CD14-positive monocyte (primary cell): Measurements from ENCODE around the gene RHOV. TPM values are rescaled to one million over a fixed set of nuclear protein-coding genes. Genes with fewer than 3 reads are reported as not detected.

Source experiments
- DNase-seq, 3 donors: peaks; one replicate each; pipeline ENCODE4 v3.0.0-alpha.2; 2011 to 2022
- H2AFZ ChIP-seq: 2 replicates; pipeline ENCODE4 v1.6.0; 2012; ENCODE audit warnings: mild to moderate bottlenecking, low read depth, low read length, inconsistent platforms; ENCODE audit not compliant: insufficient read depth, poor library complexity, severe bottlenecking
- H3K27ac ChIP-seq, 2 donors: 1 replicate in 1 of 2; 2 replicates in 1 of 2; pipeline ENCODE4 v1.5.1; 2012 to 2013; ENCODE audit warnings: low read length in 2 of 2, control low read depth in 1 of 2, inconsistent platforms in 1 of 2, low read depth in 1 of 2, mild to moderate bottlenecking in 1 of 2
- H3K27me3 ChIP-seq, 2 donors: one replicate each; pipeline versions ENCODE4 v1.6.0 to v1.6.1; 2011 to 2013; ENCODE audit warnings: low read length in 2 of 2; ENCODE audit not compliant: control insufficient read depth in 2 of 2, insufficient read depth in 2 of 2
- H3K36me3 ChIP-seq, 2 donors: replicated peaks in 1 of 2; 1 replicate in 1 of 2; 2 replicates in 1 of 2; pipeline versions ENCODE4 v1.5.1 to v1.6.1; 2012 to 2013; ENCODE audit warnings: low read length in 2 of 2, control low read depth in 1 of 2, inconsistent platforms in 1 of 2, mild to moderate bottlenecking in 1 of 2; ENCODE audit not compliant: insufficient read depth in 2 of 2, control insufficient read depth in 1 of 2
- H3K4me1 ChIP-seq, 2 donors: 1 replicate in 1 of 2; 2 replicates in 1 of 2; pipeline versions ENCODE4 v1.5.1 to v1.6.1; 2012 to 2013; ENCODE audit warnings: low read length in 2 of 2, control low read depth in 1 of 2, inconsistent platforms in 1 of 2, mild to moderate bottlenecking in 1 of 2, moderate library complexity in 1 of 2; ENCODE audit not compliant: insufficient read depth in 2 of 2, control insufficient read depth in 1 of 2
- H3K4me2 ChIP-seq: replicated peaks from 2 replicates; pipeline ENCODE3; 2012; ENCODE audit warnings: low read length, moderate library complexity, mild to moderate bottlenecking; ENCODE audit not compliant: poor library complexity, severe bottlenecking; ENCODE audit errors: extremely low read depth
- H3K4me3 ChIP-seq, 3 experiments: fragments of 200-600 bp in 1 of 3; sonication (generic) in 1 of 3; replicated peaks in 1 of 3; 1 replicate in 2 of 3; 2 replicates in 1 of 3; pipeline ENCODE4 v1.5.1; 2011 to 2013; ENCODE audit warnings: low read length in 3 of 3, mild to moderate bottlenecking in 3 of 3, control low read depth in 2 of 3, low read depth in 2 of 3, inconsistent platforms in 1 of 3, moderate library complexity in 1 of 3
- H3K79me2 ChIP-seq: 2 replicates; pipeline ENCODE4 v1.6.0; 2012; ENCODE audit warnings: mild to moderate bottlenecking, control low read depth, inconsistent platforms, low read length, moderate library complexity; ENCODE audit not compliant: insufficient read depth
- H3K9ac ChIP-seq: 2 replicates; pipeline ENCODE4 v1.6.0; 2017; ENCODE audit warnings: low read length, mild to moderate bottlenecking; ENCODE audit not compliant: insufficient read depth, poor library complexity, severe bottlenecking
- H3K9me3 ChIP-seq, 2 donors: replicated peaks in 1 of 2; 1 replicate in 1 of 2; 2 replicates in 1 of 2; pipeline versions ENCODE4 v1.5.1 to v1.6.1; 2012 to 2013; ENCODE audit warnings: low read length in 2 of 2, control low read depth in 1 of 2; ENCODE audit not compliant: control insufficient read depth in 1 of 2, insufficient read depth in 1 of 2
- H4K20me1 ChIP-seq: 2 replicates; pipeline ENCODE4 v1.6.0; 2012; ENCODE audit warnings: mild to moderate bottlenecking, low read length, control low read depth, moderate library complexity; ENCODE audit not compliant: insufficient read depth
- H3K27ac Mint-ChIP-seq, 7 donors: one replicate each; pipeline ENCODE4 v1.8.0; 2020; ENCODE audit warnings: mild to moderate bottlenecking in 7 of 7, mixed read lengths in 7 of 7, moderate library complexity in 6 of 7, inconsistent platforms in 2 of 7
- H3K27me3 Mint-ChIP-seq, 3 donors: one replicate each; pipeline ENCODE4 v1.8.0; 2021 to 2022; ENCODE audit warnings: low read depth in 3 of 3, mild to moderate bottlenecking in 3 of 3, mixed read lengths in 3 of 3, moderate library complexity in 3 of 3, inconsistent platforms in 1 of 3
- H3K36me3 Mint-ChIP-seq, 2 donors: one replicate each; pipeline ENCODE4 v1.8.0; 2020; ENCODE audit warnings: mixed read lengths in 2 of 2, inconsistent platforms in 1 of 2, mild to moderate bottlenecking in 1 of 2
- H3K4me1 Mint-ChIP-seq: one replicate; pipeline ENCODE4 v1.8.0; 2020; ENCODE audit warnings: mild to moderate bottlenecking, mixed read lengths
- H3K4me3 Mint-ChIP-seq, 2 donors: one replicate each; pipeline ENCODE4 v1.8.0; 2020; ENCODE audit warnings: mild to moderate bottlenecking in 2 of 2, mixed read lengths in 2 of 2, moderate library complexity in 1 of 2
- H3K9me3 Mint-ChIP-seq, 7 donors: one replicate each; pipeline ENCODE4 v1.8.0; 2020 to 2022; ENCODE audit warnings: mixed read lengths in 7 of 7, mild to moderate bottlenecking in 6 of 7, moderate library complexity in 6 of 7, inconsistent platforms in 2 of 7
- CTCF ChIP-seq: fragments of 200-600 bp; IDR thresholded peaks from one replicate; pipeline ENCODE4 v1.8.0; 2022; ENCODE audit warnings: antibody characterized with exemption, mild to moderate bottlenecking
- WGBS: methylation state at CpG from one replicate; pipeline ENCODE4 v1.1.5; 2013; ENCODE audit warnings: missing lambda C conversion rate; ENCODE audit not compliant: insufficient coverage; 5-methylcytosine and 5-hydroxymethylcytosine counted together
- intact Hi-C, 2 donors: fragments of 100-400 bp; cut with micrococcal nuclease; formaldehyde crosslinking; loops; one replicate each; pipeline versions ENCODE4 v1.15.0 to v1.15.1; 2023
- polyA plus RNA-seq, 3 donors: library from polyadenylated mRNA; depleted of rRNA in 1 of 3; unstranded in 2 of 3; stranded (reverse) in 1 of 3; fragments of 300-500 nt in 2 of 3; fragments of >200 nt in 1 of 3; fragmentation: Illumina TruSeq in 2 of 3; gene quantifications; 1 replicate in 2 of 3; 2 replicates in 1 of 3; pipeline ENCODE4 v1.2.3, GENCODE V29; 2012 to 2021

Gene RHOV
- polyA plus RNA-seq, 3 donors, result 0.08 TPM; not detected in 2

DNA sequence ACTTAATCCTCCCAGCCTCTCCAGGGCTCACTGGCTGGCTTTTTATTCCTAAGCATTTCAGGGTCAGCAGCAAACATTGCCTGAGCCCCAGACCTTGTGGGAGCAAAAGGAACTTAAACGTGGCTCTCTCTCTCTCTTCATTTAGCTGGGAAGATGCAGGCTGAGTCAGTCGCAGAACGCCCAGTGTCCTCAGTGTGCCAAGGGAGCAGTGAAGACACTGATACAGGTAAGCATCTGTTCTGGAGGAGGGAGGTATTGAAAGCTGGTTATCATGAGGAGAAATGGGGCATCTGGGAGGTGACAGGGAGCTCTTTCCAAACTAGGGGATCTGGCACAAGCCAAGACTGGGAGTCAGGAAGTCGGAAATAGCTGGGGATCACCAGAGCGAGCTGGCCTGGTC is 4.3 kb downstream of the RHOV start:
- Histone ChIP-seq H3K27me3 (peaks cover 4 to 21% of the 10 kb centered on the region in 2 donors), H3K36me3 (no peaks in the 10 kb centered on the region), H2AFZ (no peak overlapping the region), H3K79me2 (no peaks in the 10 kb centered on the region), H3K9ac (no peak overlapping the region), H4K20me1 (no peaks in the 10 kb centered on the region), H3K4me3 (no peak overlapping the region), H3K4me1 (peaks cover 8 to 13% of the 10 kb centered on the region in 2 donors), H3K9me3 (no peaks in the 10 kb centered on the region), H3K27ac (no peak overlapping the region), H3K4me2 (no peak overlapping the region)
- Mint-ChIP-seq H3K36me3 (no peaks in the 10 kb centered on the region), H3K4me3 (no peak overlapping the region), H3K27me3 (peaks cover 25 to 33% (median 31%) of the 10 kb centered on the region in 3 donors), H3K9me3 (peaks cover 0 to 6% (median 0%) of the 10 kb centered on the region in 7 donors), H3K27ac (peak overlapping the region in 1 of 7 donors; percentile 56), H3K4me1 (peaks cover 11% of the 10 kb centered on the region)
- intact Hi-C loops, result no loop called here
- 89% methylated on average over 4 of the region's 5 CpGs for WGBS
- no peak for TF ChIP-seq CTCF
- DNase-seq, result no peak

- Histone ChIP-seq H4K20me1 (no peaks in the 10 kb centered on the region), H3K4me2 (no peak overlapping the region), H3K27me3 (no peaks in the 10 kb centered on the region), H3K79me2 (no peaks in the 10 kb centered on the region), H3K4me1 (no peaks in the 10 kb centered on the region), H3K27ac (no peak overlapping the region), H3K36me3 (no peaks in the 10 kb centered on the region), H3K9me3 (no peaks in the 10 kb centered on the region), H3K4me3 (no peak overlapping the region), H2AFZ (no peak overlapping the region), H3K9ac (no peak overlapping the region)
- Mint-ChIP-seq H3K27me3 (peaks cover 4 to 11% (median 8%) of the 10 kb centered on the region in 3 donors), H3K9me3 (no peaks in the 10 kb centered on the region), H3K4me1 (no peaks in the 10 kb centered on the region), H3K4me3 (no peak overlapping the region), H3K36me3 (no peaks in the 10 kb centered on the region), H3K27ac (no peak overlapping the region)
- WGBS, result 100% methylated on average over 3 of the region's 4 CpGs
- no peak for DNase-seq
- intact Hi-C loops, result no loop called here
- no peak for TF ChIP-seq CTCF
Measured at GRCh38 chr15:40867199-40867598, 6.8 kb downstream of the RHOV start.
